Measurements from ENCODE around the gene CFI. TPM values are rescaled to one million over a fixed set of nuclear protein-coding genes. Genes with fewer than 3 reads are reported as not detected.

The CFI gene
- total and polyA plus RNA-seq, 2 of the 8 experiments (the other 6 are each of a cell fraction or from before 2014, with no cell fraction given): not detected

DNA sequence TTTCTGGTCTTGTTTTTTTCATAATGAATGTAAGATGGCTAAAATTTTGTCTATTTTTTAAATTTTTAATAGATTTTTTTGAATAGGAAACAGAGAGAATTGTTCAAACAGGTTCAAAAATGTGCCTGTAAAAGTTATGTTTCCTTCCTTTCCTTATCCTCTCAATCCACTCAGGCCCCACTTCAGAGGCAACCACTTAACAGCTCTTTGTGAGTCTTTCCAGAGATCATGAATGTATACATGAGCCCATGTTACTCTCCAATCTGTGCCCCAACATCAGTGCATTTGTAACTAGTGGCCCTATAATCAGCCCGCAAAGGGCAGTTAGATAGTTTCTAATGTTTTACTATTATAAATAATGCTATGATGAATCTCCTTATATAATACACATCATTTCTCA is 14.0 kb downstream of the CFI start (continued):
- TF ChIP-seq TAF1 (IDR thresholded peaks at IDR 0.05; ENCODE audit: low read depth, low read length): no peak
- TF ChIP-seq HDAC6 (IDR thresholded peaks at IDR 0.05; ENCODE audit: low read depth, low read length): no peak

Measured in H1 (cell line).